ENCODE results near the gene KIF26B.

KIF26B gene

GRCh38 chr1:245679821-245680780 lies 525.3 kb downstream of the KIF26B start:
- Histone ChIP-seq H3K4me3 (ENCODE audit: low read length) (peak overlapping the region; percentile 56), H3K79me2 (ENCODE audit: low read length) (no peaks in the 10 kb centered on the region), H3K36me3 (replicated peaks; ENCODE audit: low read depth, low read length) (peaks cover 3% of the 10 kb centered on the region), H3K4me2 (ENCODE audit: low read length) (peak overlapping the region; percentile 66), H2AFZ (ENCODE audit: low read depth, low read length) (peak overlapping the region; percentile 50; the same call in 1 of the 2 replicates), H3K9ac (ENCODE audit: low read length) (peak overlapping the region; percentile 49), H4K20me1 (ENCODE audit: insufficient read depth, low read length) (no peaks in the 10 kb centered on the region), H3K27ac (ENCODE audit: low read length) (peak overlapping the region; percentile 77), H3K27me3 (ENCODE audit: low read depth, low read length) (no peaks in the 10 kb centered on the region), H3K4me1 (ENCODE audit: low read length) (peaks cover 24% of the 10 kb centered on the region), H3K9me3 (ENCODE audit: insufficient read depth, low read length) (no peaks in the 10 kb centered on the region)
- TF ChIP-seq CTCF (IDR thresholded peaks at IDR 0.05; ENCODE audit: low read depth, low read length): no peak
- TF ChIP-seq EZH2phosphoT487 (IDR thresholded peaks at IDR 0.05; ENCODE audit: low read depth): no peak

- Histone ChIP-seq H3K9ac (ENCODE audit: low read length) (no peak overlapping the region), H3K4me3 (ENCODE audit: low read length) (no peak overlapping the region), H3K9me3 (ENCODE audit: insufficient read depth, low read length) (no peaks in the 10 kb centered on the region), H3K27me3 (ENCODE audit: low read depth, low read length) (no peaks in the 10 kb centered on the region), H3K27ac (ENCODE audit: low read length) (no peak overlapping the region), H3K4me1 (ENCODE audit: low read length) (peaks cover 35% of the 10 kb centered on the region), H3K4me2 (ENCODE audit: low read length) (no peak overlapping the region), H3K36me3 (replicated peaks; ENCODE audit: low read depth, low read length) (peaks cover 10% of the 10 kb centered on the region), H3K79me2 (ENCODE audit: low read length) (no peaks in the 10 kb centered on the region), H2AFZ (ENCODE audit: low read depth, low read length) (no peak overlapping the region), H4K20me1 (ENCODE audit: insufficient read depth, low read length) (no peaks in the 10 kb centered on the region)
- no peak for TF ChIP-seq EZH2phosphoT487 (IDR thresholded peaks at IDR 0.05; ENCODE audit: low read depth)
- TF ChIP-seq CTCF (IDR thresholded peaks at IDR 0.05; ENCODE audit: low read depth, low read length): no peak
These were observed 528.1 kb downstream of the KIF26B start for GRCh38 chr1:245682638-245683628.

GRCh38 chr1:245683676-245684075 lies 528.9 kb downstream of the KIF26B start:
- no peaks in the 10 kb centered on the region for H4K20me1 ChIP-seq (ENCODE audit: insufficient read depth, low read length)

More at GRCh38 chr1:245683676-245684075, 528.9 kb downstream of the KIF26B start:
- no peak overlapping the region for H3K4me2 ChIP-seq (ENCODE audit: low read length)
- H2AFZ ChIP-seq (ENCODE audit: low read depth, low read length): no peak overlapping the region
- no peak overlapping the region for H3K4me3 ChIP-seq (ENCODE audit: low read length)
- H3K27me3 ChIP-seq (ENCODE audit: low read depth, low read length): no peaks in the 10 kb centered on the region
- no peaks in the 10 kb centered on the region for H3K79me2 ChIP-seq (ENCODE audit: low read length)
- TF ChIP-seq EZH2phosphoT487 (IDR thresholded peaks at IDR 0.05; ENCODE audit: low read depth) (no peak), CTCF (IDR thresholded peaks at IDR 0.05; ENCODE audit: low read depth, low read length) (no peak)
- no peaks in the 10 kb centered on the region for H3K9me3 ChIP-seq (ENCODE audit: insufficient read depth, low read length)
- no peak overlapping the region for H3K27ac ChIP-seq (ENCODE audit: low read length)
- no peak overlapping the region for H3K9ac ChIP-seq (ENCODE audit: low read length)
- peaks cover 10% of the 10 kb centered on the region for H3K36me3 ChIP-seq (replicated peaks; ENCODE audit: low read depth, low read length)
- peaks cover 35% of the 10 kb centered on the region for H3K4me1 ChIP-seq (ENCODE audit: low read length)

Data from OCI-LY3 (cell line).